Erythroblast (primary cell): ENCODE measurements around the gene ITIH1.

Experiments
- GATA1 ChIP-seq: IDR thresholded peaks from 2 replicates; pipeline ENCODE4 v1.6.1; 2011; ENCODE audit warnings: low read depth, mild to moderate bottlenecking, control low read depth, low read length, moderate library complexity
- POLR2A ChIP-seq: IDR thresholded peaks from 2 replicates; pipeline ENCODE4 v1.6.1; 2011; ENCODE audit warnings: mild to moderate bottlenecking, low read length

GRCh38 chr3:52771702-52772101, 5.7 kb upstream of the ITIH1 start:
- TF ChIP-seq POLR2A (no peak), GATA1 (no peak)
